Mucosa of rectum (tissue), 2 donors: ENCODE data around the gene BEX3.
"Not testable (repeated sequence)": the region's sequence is repeated elsewhere in the genome, so short reads cannot be mapped to it uniquely, and the experiment has no call there.

Experiments used
- H3K27ac ChIP-seq, 2 donors: one replicate each; pipeline ENCODE4 v1.7.0; 2013; ENCODE audit warnings: inconsistent platforms in 2 of 2, low read depth in 2 of 2, low read length in 2 of 2
- H3K27me3 ChIP-seq, 2 donors: one replicate each; pipeline ENCODE4 v1.7.0; 2013; ENCODE audit warnings: low read length in 2 of 2; ENCODE audit not compliant: control insufficient read depth in 2 of 2, insufficient read depth in 2 of 2
- H3K36me3 ChIP-seq, 2 donors: one replicate each; pipeline ENCODE4 v1.7.0; 2013; ENCODE audit warnings: low read length in 2 of 2; ENCODE audit not compliant: control insufficient read depth in 2 of 2, insufficient read depth in 2 of 2
- H3K4me1 ChIP-seq, 2 donors: one replicate each; pipeline ENCODE4 v1.7.0; 2013; ENCODE audit warnings: low read length in 2 of 2, mild to moderate bottlenecking in 1 of 2; ENCODE audit not compliant: control insufficient read depth in 2 of 2, insufficient read depth in 2 of 2
- H3K4me3 ChIP-seq, 2 donors: one replicate each; pipeline ENCODE4 v1.7.0; 2013; ENCODE audit warnings: low read length in 2 of 2
- H3K9ac ChIP-seq, 2 donors: one replicate each; pipeline ENCODE4 v1.7.0; 2013; ENCODE audit warnings: low read length in 2 of 2, low read depth in 1 of 2, mild to moderate bottlenecking in 1 of 2
- H3K9me3 ChIP-seq, 2 donors: one replicate each; pipeline ENCODE4 v1.7.0; 2013; ENCODE audit warnings: low read length in 2 of 2; ENCODE audit not compliant: control insufficient read depth in 2 of 2
- donor health status: healthy.
- donor health status: Normal muscosa, but diverticular disease.

Gene BEX3

GRCh38 chrX:103376979-103377324 lies 614 bp downstream of the BEX3 start:
- Histone ChIP-seq H3K9ac (no peak overlapping the region), H3K9me3 (no peaks in the 10 kb centered on the region), H3K27me3 (no peaks in the 10 kb centered on the region), H3K27ac (no peak overlapping the region), H3K4me3 (peak overlapping the region; percentile 51 to 63), H3K4me1 (no peaks in the 10 kb centered on the region), H3K36me3 (no peaks in the 10 kb centered on the region)

- Histone ChIP-seq H3K9ac (no peak overlapping the region), H3K27ac (no peak overlapping the region), H3K9me3 (no peaks in the 10 kb centered on the region), H3K27me3 (no peaks in the 10 kb centered on the region), H3K4me1 (no peaks in the 10 kb centered on the region), H3K4me3 (no peak overlapping the region), H3K36me3 (no peaks in the 10 kb centered on the region)
Measured at GRCh38 chrX:103378990-103379389, 2.7 kb downstream of the BEX3 start.

- H3K4me3 ChIP-seq, result no peak overlapping the region
- H3K9ac ChIP-seq, result no peak overlapping the region
- no peaks in the 10 kb centered on the region for H3K36me3 ChIP-seq
- H3K27me3 ChIP-seq, result no peaks in the 10 kb centered on the region
- H3K9me3 ChIP-seq, result no peaks in the 10 kb centered on the region
- H3K4me1 ChIP-seq, result no peaks in the 10 kb centered on the region
- H3K27ac ChIP-seq, result no peak overlapping the region
Measured at GRCh38 chrX:103382877-103383276, 6.5 kb downstream of the BEX3 start.

- H3K27ac ChIP-seq, result no peak overlapping the region
- H3K9ac ChIP-seq, result no peak overlapping the region
- no peaks in the 10 kb centered on the region for H3K4me1 ChIP-seq
- H3K36me3 ChIP-seq, result no peaks in the 10 kb centered on the region
- no peaks in the 10 kb centered on the region for H3K27me3 ChIP-seq
- H3K9me3 ChIP-seq, result no peaks in the 10 kb centered on the region
- H3K4me3 ChIP-seq, result no peak overlapping the region
Measured at GRCh38 chrX:103384672-103385071, 8.3 kb downstream of the BEX3 start.

GRCh38 chrX:103385283-103385830 lies 9.0 kb downstream of the BEX3 start:
- H3K9ac ChIP-seq, H3K36me3 ChIP-seq, H3K4me3 ChIP-seq, H3K9me3 ChIP-seq, H3K4me1 ChIP-seq, H3K27me3 ChIP-seq, H3K27ac ChIP-seq: not testable (repeated sequence)

GRCh38 chrX:103386332-103386731 lies 10.0 kb downstream of the BEX3 start:
- Histone ChIP-seq H3K4me3 (no peak overlapping the region), H3K9ac (no peak overlapping the region), H3K9me3 (no peaks in the 10 kb centered on the region), H3K27me3 (no peaks in the 10 kb centered on the region), H3K27ac (no peak overlapping the region), H3K36me3 (no peaks in the 10 kb centered on the region), H3K4me1 (no peaks in the 10 kb centered on the region)

- no peaks in the 10 kb centered on the region for H3K9me3 ChIP-seq
- H3K36me3 ChIP-seq, result no peaks in the 10 kb centered on the region
- no peaks in the 10 kb centered on the region for H3K4me1 ChIP-seq
- no peak overlapping the region for H3K4me3 ChIP-seq
- no peak overlapping the region for H3K27ac ChIP-seq
- peaks cover 0 to 2% of the 10 kb centered on the region in 2 donors for H3K27me3 ChIP-seq
- no peak overlapping the region for H3K9ac ChIP-seq
Measured at GRCh38 chrX:103393487-103393886, 17.1 kb downstream of the BEX3 start.

- Histone ChIP-seq H3K36me3 (no peaks in the 10 kb centered on the region), H3K27me3 (peaks cover 0 to 3% of the 10 kb centered on the region in 2 donors), H3K9me3 (no peaks in the 10 kb centered on the region)
Measured at GRCh38 chrX:103396186-103396585, 19.8 kb downstream of the BEX3 start.

GRCh38 chrX:103396660-103397059 lies 20.3 kb downstream of the BEX3 start:
- H3K27me3 ChIP-seq, result peaks cover 0 to 3% of the 10 kb centered on the region in 2 donors
- H3K4me3 ChIP-seq, result no peak overlapping the region
- no peaks in the 10 kb centered on the region for H3K4me1 ChIP-seq
- no peaks in the 10 kb centered on the region for H3K36me3 ChIP-seq
- H3K27ac ChIP-seq, result no peak overlapping the region
- no peak overlapping the region for H3K9ac ChIP-seq
- H3K9me3 ChIP-seq, result no peaks in the 10 kb centered on the region

More at GRCh38 chrX:103396186-103396585, 19.8 kb downstream of the BEX3 start:
- no peak overlapping the region for H3K4me3 ChIP-seq
- H3K27ac ChIP-seq, result no peak overlapping the region
- H3K9ac ChIP-seq, result no peak overlapping the region
- H3K4me1 ChIP-seq, result no peaks in the 10 kb centered on the region

- no peaks in the 10 kb centered on the region for H3K9me3 ChIP-seq
Measured at GRCh38 chrX:103397707-103398106, 21.4 kb downstream of the BEX3 start.

GRCh38 chrX:103398421-103398864 lies 22.1 kb downstream of the BEX3 start:
- H3K4me3 ChIP-seq, result no peak overlapping the region
- H3K36me3 ChIP-seq, result no peaks in the 10 kb centered on the region
- no peak overlapping the region for H3K27ac ChIP-seq
- H3K9ac ChIP-seq, result no peak overlapping the region
- H3K4me1 ChIP-seq, result no peaks in the 10 kb centered on the region
- peaks cover 0 to 3% of the 10 kb centered on the region in 2 donors for H3K27me3 ChIP-seq
- no peaks in the 10 kb centered on the region for H3K9me3 ChIP-seq

More at GRCh38 chrX:103397707-103398106, 21.4 kb downstream of the BEX3 start:
- H3K27ac ChIP-seq, result no peak overlapping the region
- no peaks in the 10 kb centered on the region for H3K4me1 ChIP-seq
- no peak overlapping the region for H3K9ac ChIP-seq
- peaks cover 0 to 3% of the 10 kb centered on the region in 2 donors for H3K27me3 ChIP-seq
- H3K4me3 ChIP-seq, result no peak overlapping the region
- no peaks in the 10 kb centered on the region for H3K36me3 ChIP-seq
